Spinal cord (tissue), 10 donors: ENCODE measurements around the gene ILF2. TPM values are rescaled to one million over a fixed set of nuclear protein-coding genes. Genes with fewer than 3 reads are reported as not detected.

ENCODE experiments used
- DNase-seq, 6 donors: peaks; one replicate each; pipeline versions ENCODE4 v3.0.0 to v3.0.0-alpha.2; 2013 to 2015; ENCODE audit warnings: low spot score in 6 of 6, low read depth in 4 of 6
- H3K27ac ChIP-seq: one replicate; pipeline ENCODE4 v1.5.1; 2013; ENCODE audit warnings: low read depth, low read length, control low read depth
- H3K27me3 ChIP-seq: one replicate; pipeline ENCODE4 v1.6.1; 2013; ENCODE audit warnings: low read length; ENCODE audit not compliant: control insufficient read depth, insufficient read depth
- H3K36me3 ChIP-seq: one replicate; pipeline ENCODE4 v1.6.1; 2013; ENCODE audit warnings: low read length; ENCODE audit not compliant: control insufficient read depth, insufficient read depth
- H3K4me1 ChIP-seq: one replicate; pipeline ENCODE4 v1.6.1; 2013; ENCODE audit warnings: low read length; ENCODE audit not compliant: control insufficient read depth, insufficient read depth
- H3K4me3 ChIP-seq: one replicate; pipeline ENCODE4 v1.5.1; 2013; ENCODE audit warnings: low read depth, low read length, control low read depth
- H3K9me3 ChIP-seq: one replicate; pipeline ENCODE4 v1.6.1; 2013; ENCODE audit warnings: low read length; ENCODE audit not compliant: control insufficient read depth, insufficient read depth
- WGBS: methylation state at CpG from one replicate; pipeline ENCODE4 v1.1.5; 2013; ENCODE audit warnings: missing lambda C conversion rate; ENCODE audit not compliant: insufficient coverage; 5-methylcytosine and 5-hydroxymethylcytosine counted together
- polyA plus RNA-seq, 2 donors: library from polyadenylated mRNA; unstranded; fragments of 120-200 nt; gene quantifications; one replicate each; pipeline ENCODE4 v1.2.1, GENCODE V29; 2013; ENCODE audit not compliant: insufficient read length in 2 of 2
- total RNA-seq, 2 donors: library from RNA; depleted of rRNA in 1 of 2; stranded (reverse); fragments of 120-200 nt in 1 of 2; fragments of >200 nt in 1 of 2; gene quantifications; one replicate each; pipeline versions ENCODE4 v1.2.3 to v1.2.4, GENCODE V29; 2013 to 2014
- donor health status: healthy.

ILF2 gene
- total and polyA plus RNA-seq, 4 donors: 155 to 243 (median 211) TPM

- Histone ChIP-seq H3K4me1 (peaks cover 13% of the 10 kb centered on the region), H3K27ac (no peak overlapping the region), H3K9me3 (no peaks in the 10 kb centered on the region), H3K27me3 (no peaks in the 10 kb centered on the region), H3K4me3 (no peak overlapping the region), H3K36me3 (no peaks in the 10 kb centered on the region)
- no peak for DNase-seq
- WGBS: 88% methylated on average over 2 of the region's 3 CpGs
Observed at GRCh38 chr1:153652805-153653500, 17.8 kb downstream of the ILF2 start.

GRCh38 chr1:153651771-153652170, 19.0 kb downstream of the ILF2 start:
- Histone ChIP-seq H3K9me3 (no peaks in the 10 kb centered on the region), H3K36me3 (peaks cover 6% of the 10 kb centered on the region), H3K4me1 (peaks cover 12% of the 10 kb centered on the region), H3K4me3 (no peak overlapping the region), H3K27me3 (no peaks in the 10 kb centered on the region), H3K27ac (no peak overlapping the region)
- no peak for DNase-seq
- WGBS: 86% methylated on average over 1 of the region's 1 CpG

GRCh38 chr1:153649863-153650235, 20.9 kb downstream of the ILF2 start:
- Histone ChIP-seq H3K4me1 (peaks cover 12% of the 10 kb centered on the region), H3K9me3 (no peaks in the 10 kb centered on the region), H3K36me3 (peaks cover 23% of the 10 kb centered on the region), H3K4me3 (no peak overlapping the region), H3K27ac (no peak overlapping the region), H3K27me3 (no peaks in the 10 kb centered on the region)
- peak in 2 of 6 donors; percentile 55 to 86 for DNase-seq
- WGBS: 70% methylated on average over 2 of the region's 2 CpGs

GRCh38 chr1:153649137-153649862, 21.5 kb downstream of the ILF2 start:
- Histone ChIP-seq H3K9me3 (no peaks in the 10 kb centered on the region), H3K27me3 (no peaks in the 10 kb centered on the region), H3K4me1 (peaks cover 12% of the 10 kb centered on the region), H3K27ac (no peak overlapping the region), H3K36me3 (peaks cover 25% of the 10 kb centered on the region), H3K4me3 (no peak overlapping the region)
- DNase-seq: no peak
- 74% methylated on average over 2 of the region's 3 CpGs for WGBS

DNA sequence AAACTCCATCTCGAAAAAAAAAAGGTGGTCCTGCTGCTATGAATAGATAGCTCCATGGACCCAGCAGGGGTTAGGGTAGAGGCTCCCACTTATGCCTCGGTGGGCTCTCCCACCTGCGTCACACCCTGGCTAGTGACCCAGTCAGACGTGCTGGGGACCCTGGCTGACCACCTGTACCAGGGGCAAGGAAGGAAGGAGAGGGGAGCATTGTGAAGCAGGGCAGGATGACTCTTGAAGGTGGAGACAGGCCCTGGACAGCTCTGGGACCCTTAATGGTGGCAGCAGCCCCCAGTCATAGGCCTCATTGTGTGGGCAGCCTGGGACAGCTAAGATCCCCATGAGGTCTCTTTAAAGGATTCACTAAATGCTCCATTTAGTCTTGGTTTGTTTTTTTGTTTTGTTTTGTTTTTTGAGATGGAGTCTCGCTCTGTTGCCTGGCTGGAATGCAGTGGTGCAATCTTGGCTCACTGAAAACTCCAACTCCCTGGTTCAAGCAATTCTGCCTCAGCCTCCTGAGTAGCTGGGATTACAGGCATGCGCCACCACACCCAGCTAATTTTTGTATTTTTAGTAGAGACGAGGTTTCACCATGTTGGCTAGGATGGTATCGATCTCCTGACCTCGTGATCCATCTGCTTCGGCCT, 22.7 kb downstream of the ILF2 start:
- no peak for DNase-seq
- no peak overlapping the region for H3K27ac ChIP-seq
- H3K27me3 ChIP-seq: no peaks in the 10 kb centered on the region
- H3K4me3 ChIP-seq: no peak overlapping the region
- H3K9me3 ChIP-seq: no peaks in the 10 kb centered on the region
- 88% methylated on average over 8 of the region's 10 CpGs for WGBS
- H3K36me3 ChIP-seq: peaks cover 31% of the 10 kb centered on the region
- peaks cover 12% of the 10 kb centered on the region for H3K4me1 ChIP-seq

DNA sequence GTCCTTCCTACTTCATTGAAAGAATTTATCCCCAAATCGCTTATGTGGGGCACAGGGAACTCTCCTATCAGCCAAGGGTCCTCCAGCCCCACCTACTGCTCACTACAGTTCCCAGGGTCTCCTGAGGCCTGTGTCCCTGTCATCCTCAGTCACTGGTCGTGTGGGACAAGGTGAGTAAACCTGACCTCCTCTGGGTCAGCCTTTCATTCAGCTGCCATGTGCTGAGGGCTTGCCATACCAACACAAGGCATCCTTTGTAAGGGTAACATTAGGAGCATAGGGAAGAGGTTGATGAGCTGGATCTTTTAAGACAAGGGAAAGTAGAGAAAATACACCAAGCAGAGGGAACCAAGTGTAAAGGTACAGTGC, 23.5 kb downstream of the ILF2 start:
- WGBS: 60% methylated on average over 1 of the region's 2 CpGs
- no peak overlapping the region for H3K4me3 ChIP-seq
- H3K36me3 ChIP-seq: peaks cover 34% of the 10 kb centered on the region
- no peaks in the 10 kb centered on the region for H3K9me3 ChIP-seq
- no peak for DNase-seq
- H3K4me1 ChIP-seq: peaks cover 12% of the 10 kb centered on the region
- no peak overlapping the region for H3K27ac ChIP-seq
- no peaks in the 10 kb centered on the region for H3K27me3 ChIP-seq

- Histone ChIP-seq H3K27me3 (no peaks in the 10 kb centered on the region), H3K27ac (no peak overlapping the region), H3K4me1 (peaks cover 12% of the 10 kb centered on the region), H3K9me3 (no peaks in the 10 kb centered on the region), H3K36me3 (peaks cover 39% of the 10 kb centered on the region), H3K4me3 (no peak overlapping the region)
- no peak for DNase-seq
- 40% methylated on average over 1 of the region's 5 CpGs for WGBS
Observed at GRCh38 chr1:153646672-153647345, 24.0 kb downstream of the ILF2 start.

DNA sequence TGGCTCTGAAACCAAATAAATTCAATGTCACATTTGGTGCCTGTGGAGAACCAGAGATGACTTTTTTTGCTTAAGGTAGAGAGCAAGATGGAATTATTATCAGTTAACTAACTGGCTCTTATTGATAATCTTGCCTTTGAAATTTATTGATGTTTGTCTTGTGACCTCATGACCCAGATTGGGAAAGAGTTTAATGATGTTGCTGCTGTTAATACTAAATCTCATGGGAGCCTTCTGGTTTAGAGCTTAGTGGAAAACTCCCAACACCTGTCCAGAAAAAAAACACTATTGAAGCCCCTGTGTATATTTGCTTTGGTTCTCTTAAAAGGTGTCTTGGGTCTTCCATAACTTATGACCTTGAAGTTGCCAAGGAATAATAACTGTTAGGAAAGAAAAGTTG, 27.0 kb downstream of the ILF2 start:
- DNase-seq: no peak
- H3K9me3 ChIP-seq: no peaks in the 10 kb centered on the region
- H3K36me3 ChIP-seq: peaks cover 59% of the 10 kb centered on the region
- no peaks in the 10 kb centered on the region for H3K4me1 ChIP-seq
- no peak overlapping the region for H3K4me3 ChIP-seq
- H3K27me3 ChIP-seq: no peaks in the 10 kb centered on the region
- H3K27ac ChIP-seq: no peak overlapping the region

- no peaks in the 10 kb centered on the region for H3K9me3 ChIP-seq
- H3K4me1 ChIP-seq: no peaks in the 10 kb centered on the region
- 100% methylated on average over 1 of the region's 11 CpGs for WGBS
- H3K27me3 ChIP-seq: no peaks in the 10 kb centered on the region
- DNase-seq: no peak
- H3K36me3 ChIP-seq: peaks cover 66% of the 10 kb centered on the region
- no peak overlapping the region for H3K4me3 ChIP-seq
- no peak overlapping the region for H3K27ac ChIP-seq
Observed at GRCh38 chr1:153643100-153643499, 27.7 kb downstream of the ILF2 start.
